ENCODE data around the gene KCTD18. TPM values are rescaled to one million over a fixed set of nuclear protein-coding genes. Genes with fewer than 3 reads are reported as not detected.
A peak's percentile ranks its signal among the peaks of the same experiment; 100 is the strongest.

KCTD18 gene
- total RNA-seq = 11.7 TPM
- long read RNA-seq, transcript KCTD18-202 (7 exons, 2,556 nt) = major isoform, 5 of 7 reads
- long read RNA-seq, partial matches to known transcripts = 1 of 7 reads
- long read RNA-seq, other reads (novel, unspliced or antisense) = 0 of 7 reads

DNA sequence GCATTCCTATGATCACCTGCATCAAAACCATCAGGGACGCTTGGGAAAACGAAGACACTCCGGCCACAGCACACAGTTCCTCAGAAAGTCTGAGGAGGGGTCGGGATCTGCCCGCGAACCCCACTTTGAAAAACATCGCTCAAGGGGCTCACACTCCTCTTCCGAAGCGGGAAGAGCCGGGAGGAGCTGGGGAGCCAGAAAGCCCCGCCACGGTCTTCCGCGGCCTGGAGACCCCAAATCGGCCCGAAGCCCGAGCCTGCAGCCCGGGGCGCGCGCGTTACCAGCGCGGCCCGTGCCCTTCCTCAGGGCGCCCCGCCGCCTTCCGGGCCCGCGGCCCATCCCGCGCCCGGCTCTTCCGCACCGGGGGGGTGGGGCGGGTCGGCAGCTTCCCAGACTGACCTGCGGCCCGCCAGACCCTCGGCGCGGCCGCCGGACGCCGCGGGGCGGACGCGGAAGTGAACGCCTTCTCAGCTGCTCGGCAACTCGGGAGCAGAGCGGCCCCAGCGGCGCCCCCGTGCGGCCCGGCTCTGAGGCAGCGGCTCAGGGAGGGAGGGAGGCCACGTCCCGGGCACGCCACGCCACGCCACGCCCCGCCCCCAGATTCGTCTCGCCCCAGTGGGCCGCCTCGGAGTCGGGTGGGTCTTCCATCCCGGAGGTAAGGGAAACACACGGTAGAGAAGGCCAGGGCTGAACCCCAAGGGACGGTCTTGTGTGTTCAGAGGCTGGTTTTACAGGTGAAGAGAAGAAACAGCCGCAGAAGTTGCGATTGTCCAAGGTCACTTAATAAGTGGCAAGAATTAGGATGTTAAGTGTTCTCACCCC, at the start of gene KCTD18:
KCTD18 (minus strand) TSS at position 457 of the 822 bp plus-strand sequence. CDS start 3,052 bp downstream, outside the sequence.
- peak; percentile 98 for DNase-seq (ENCODE audit: low spot score)

DNA sequence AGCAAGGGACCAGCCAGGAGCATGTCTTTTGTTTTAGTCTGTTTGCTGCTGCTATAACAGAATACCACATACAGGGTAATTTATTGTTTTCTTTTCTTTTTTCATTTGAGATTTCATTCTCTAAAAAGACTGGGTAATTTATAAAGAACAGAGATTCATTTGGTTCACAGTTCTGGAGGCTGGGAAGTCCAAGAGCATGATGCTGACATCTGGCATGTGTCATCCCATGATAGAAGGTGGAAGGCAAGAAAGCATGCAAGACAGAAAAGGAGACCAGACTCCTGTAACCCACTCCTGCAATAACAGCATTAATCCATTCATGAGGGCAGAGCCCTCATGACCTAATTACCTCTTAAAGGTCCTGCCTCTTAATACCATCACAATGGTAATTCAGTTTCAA, 30.9 kb upstream of the KCTD18 start:
- no peak for DNase-seq (ENCODE audit: low spot score)

DNA sequence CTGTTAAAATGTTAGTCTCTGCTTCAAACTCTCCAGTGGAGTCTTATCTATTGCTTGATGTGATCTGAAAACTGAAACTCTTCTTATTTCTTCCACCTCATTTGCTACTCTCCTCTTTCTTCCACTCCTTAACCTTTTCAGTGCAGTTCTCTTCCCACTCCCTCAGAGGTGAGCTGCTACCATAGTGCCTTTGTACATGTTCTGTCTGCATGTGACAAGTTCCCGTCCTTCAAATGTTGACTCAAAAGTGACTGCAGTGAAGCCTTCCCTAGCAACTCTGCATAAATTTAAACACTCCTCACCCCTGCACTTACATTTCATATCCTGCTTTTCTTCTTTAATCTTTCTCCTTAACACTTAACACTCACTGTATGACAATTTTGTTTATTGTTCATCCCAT, 28.3 kb upstream of the KCTD18 start:
- DNase-seq (ENCODE audit: low spot score) = no peak

DNA sequence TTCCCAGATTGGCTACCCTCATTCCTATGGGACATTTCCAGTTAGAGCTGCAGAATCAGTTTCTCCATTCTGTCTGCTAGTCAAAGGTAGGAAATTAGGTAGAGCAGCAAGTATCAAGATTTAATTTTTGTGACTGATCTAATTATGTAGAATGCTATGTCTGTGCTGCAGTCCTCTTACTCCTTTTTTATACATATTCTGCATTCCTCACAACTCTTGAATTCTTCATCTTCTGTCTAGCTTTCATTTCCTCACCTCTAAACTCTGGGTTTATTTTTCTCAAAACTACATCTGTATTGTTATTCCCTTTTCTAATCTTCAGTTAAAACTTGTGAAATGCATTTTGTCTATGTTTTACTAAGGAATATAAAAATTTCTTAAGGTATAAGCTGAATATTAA, 24.7 kb upstream of the KCTD18 start:
- no peak for DNase-seq (ENCODE audit: low spot score)

DNA sequence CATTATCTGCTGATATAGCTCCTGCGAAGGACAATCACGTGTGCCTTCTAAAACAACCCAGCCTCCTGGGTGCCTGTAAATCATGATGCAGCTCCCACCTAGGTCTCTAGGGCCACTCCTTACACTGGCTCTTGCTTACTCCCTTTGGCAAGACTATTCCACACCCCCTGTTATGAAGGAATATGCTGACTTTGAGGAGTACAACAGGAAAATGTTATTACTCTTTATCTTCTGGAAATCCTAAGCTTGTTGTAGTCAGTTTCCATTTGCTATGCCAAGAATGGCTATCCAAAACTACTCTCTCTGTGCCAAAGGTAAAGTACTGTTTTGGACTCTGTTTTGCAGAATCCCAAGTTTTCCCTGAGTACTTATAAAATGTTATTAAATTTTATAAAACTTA, 23.9 kb upstream of the KCTD18 start:
- DNase-seq (ENCODE audit: low spot score) = no peak

DNA sequence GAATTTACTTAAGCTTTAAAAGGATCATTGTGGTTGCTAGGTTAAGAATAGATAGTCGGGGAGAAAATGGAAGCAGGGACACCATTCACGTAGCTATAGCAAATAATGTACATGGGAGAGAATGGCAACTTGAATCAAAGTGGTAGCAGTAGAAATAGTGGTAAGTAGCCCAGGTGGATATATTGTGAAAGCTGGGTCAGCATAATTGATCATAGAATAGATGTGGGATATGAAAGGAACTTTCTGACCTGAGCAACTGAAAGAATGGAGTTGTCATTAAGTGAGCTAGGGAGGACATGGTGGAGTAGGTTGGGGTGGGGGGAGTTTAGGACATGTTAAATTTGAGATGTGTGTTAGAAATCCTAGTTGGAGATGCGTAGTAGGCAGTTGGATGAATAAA, 18.4 kb upstream of the KCTD18 start:
- no peak for DNase-seq (ENCODE audit: low spot score)

DNA sequence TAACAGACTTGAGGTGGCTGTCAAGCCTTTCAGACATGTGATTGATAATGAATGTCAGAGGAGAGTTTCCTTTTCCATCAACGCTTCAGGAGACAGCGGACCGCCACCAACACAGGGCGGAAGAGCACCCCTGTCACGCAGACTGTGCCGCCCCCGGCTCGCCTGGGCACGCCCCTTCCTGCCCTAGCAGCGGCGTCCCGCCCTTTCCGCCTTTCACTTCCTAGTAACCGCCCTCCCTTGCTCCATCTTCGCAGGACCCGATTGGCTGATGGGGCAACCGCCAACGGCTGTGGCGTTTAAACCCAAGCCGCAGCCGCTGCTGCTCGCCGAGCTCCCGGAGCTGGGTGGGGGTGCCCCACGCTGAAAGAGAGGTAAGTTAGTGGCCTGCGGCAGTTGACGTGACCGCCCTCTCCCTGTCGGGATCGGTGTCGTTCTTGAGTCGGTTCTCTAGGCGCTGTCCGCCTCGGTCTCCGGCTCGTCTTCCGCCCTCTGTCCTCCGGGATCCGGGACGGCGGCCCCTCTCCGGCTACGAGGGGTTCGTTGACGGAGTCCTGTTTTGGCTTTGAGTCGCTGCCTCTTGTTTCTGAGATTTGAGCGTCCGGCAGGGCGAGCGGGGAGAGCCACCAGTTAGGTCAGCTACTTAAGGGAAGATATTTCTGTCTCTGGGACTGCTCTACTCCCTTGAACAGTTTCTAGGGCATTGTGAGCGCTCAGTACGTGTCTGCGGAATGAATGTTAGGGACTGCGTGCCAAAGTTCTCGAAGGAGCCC, 16.2 kb upstream of the KCTD18 start, which contains the start of gene SGO2:
SGO2 (plus strand) TSS at position 326 of the 770 bp plus-strand sequence. CDS start 6,769 bp downstream, outside the sequence.
- DNase-seq (ENCODE audit: low spot score) = peak; percentile 98

DNA sequence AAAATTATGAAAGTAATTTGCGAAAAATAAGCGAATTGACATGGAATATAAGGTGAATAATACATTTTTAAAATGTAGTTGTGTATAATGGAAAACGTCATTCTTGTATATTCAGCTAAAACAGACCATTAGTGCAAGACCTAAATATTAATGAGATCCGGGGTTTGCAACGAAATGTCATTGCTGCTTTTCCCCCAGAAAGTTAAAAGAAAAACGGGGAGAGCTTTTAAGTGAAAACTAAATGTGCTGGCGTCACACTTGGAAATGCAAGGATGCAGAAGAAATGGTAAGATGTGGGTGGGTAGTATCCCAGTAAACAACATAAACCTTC, 15.6 kb upstream of the KCTD18 start:
- no peak for DNase-seq (ENCODE audit: low spot score)

DNA sequence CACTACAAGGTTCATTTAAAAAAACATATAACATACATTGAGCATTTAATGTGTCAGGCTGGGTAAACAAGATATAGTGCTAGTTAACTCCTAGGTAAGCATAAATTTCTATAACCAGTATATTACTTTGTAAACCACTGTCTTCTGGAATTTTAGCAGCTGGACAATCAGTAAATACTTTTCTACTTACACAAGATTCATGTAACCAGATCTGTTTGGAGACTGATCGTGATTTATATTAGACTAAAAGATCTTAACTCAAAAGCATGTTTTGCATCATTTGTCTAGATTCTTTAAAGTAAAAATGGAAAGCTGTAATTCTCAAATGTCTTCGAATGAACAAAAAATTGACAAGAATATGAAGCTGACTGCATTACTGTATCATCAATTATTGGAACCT, 15.2 kb upstream of the KCTD18 start:
- no peak for DNase-seq (ENCODE audit: low spot score)

DNA sequence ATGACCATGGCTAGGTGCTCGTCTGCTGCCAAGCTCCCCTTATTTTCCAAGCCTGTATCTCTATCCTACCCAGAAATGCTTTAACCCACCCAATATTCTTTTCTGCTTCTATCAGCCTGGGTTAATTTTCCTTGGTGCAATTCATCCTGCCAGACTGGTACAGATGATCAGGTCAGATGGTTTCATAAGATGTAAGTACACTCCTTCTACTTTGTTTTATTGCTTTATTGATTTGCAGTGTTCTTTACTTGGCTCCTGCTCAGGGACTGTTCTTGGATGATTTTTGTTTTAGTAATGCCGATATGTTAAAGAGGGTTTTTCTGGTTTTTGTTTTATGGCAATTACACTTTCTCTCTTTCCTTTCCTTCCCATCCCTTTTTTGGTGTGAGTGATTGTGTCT, 13.7 kb upstream of the KCTD18 start:
- DNase-seq (ENCODE audit: low spot score) = no peak

DNA sequence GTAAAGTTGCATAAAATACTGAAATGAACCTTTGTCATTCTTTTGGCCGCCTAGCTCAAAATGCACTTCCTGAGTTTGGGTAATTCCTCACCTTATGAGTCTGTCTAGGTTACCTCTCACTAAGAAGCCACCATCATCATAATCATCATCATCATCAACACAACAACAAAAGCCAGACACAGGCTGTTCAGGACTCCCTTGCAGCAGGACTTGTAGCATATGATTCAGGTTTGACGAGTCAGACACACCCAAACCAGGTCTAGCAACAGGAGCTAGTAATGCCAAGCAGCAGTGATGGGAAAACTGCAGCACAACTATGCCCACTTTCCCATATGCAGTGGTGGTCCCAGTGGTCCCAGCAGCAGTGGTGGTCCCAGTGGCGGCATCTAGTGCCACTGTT, 13.3 kb upstream of the KCTD18 start:
- DNase-seq (ENCODE audit: low spot score) = no peak

DNA sequence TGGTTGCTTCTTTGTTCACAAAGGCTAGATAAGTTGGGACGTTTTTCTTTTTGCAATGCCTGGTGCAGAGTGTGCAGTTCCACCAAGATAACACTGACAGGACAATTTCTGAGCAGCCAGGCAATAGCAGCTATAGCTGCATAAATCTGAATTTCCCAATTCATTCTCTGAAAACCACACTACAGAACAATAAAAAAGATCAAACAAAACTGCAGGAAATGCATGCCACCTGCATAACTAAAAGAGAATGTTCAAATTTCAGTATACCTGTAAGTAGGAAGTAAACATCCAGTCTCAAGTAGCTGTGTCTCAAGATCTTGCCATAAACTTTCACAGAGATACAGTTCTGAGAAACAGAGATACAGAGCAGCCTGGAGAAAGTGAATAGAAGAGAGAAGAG, 5.3 kb upstream of the KCTD18 start:
- DNase-seq (ENCODE audit: low spot score) = no peak

DNA sequence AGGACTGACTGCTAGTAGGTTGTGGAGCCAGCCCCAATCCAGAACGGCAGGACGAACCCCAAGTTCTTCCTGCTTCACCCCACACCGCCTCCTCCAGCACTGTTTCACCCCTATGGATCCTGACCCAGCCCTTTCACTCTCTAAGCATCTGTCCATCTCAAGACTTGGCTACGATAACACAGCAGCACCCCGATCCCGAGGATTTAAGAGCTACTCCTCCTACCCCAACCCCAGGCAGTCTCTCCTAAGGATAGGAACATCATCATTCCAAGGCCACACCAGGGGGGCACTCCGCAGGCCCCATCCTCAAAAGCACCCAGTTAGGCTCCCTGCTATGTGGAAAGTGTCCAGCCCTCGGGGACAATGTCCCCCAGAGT, 645 bp downstream of the KCTD18 start:
- no peak for DNase-seq (ENCODE audit: low spot score)

DNA sequence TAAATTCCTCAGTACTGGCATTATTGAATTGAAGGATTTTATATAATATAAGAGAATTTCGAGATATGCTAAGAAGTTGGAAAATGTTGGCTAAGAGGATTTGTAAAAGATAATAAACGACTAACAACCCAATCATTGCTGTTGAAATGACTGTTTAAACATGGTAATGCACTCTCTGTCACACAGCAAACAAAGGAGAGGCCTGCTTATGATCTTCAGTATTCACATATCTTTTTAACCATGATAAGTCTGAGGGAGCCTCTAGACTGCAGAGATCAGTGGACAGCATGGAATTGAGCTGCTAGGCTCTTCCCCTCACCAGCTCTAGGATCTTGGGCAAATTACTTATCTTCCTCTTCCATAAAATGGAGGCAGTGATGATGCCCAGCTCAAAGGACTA, 2.7 kb downstream of the KCTD18 start:
- DNase-seq (ENCODE audit: low spot score) = no peak

DNA sequence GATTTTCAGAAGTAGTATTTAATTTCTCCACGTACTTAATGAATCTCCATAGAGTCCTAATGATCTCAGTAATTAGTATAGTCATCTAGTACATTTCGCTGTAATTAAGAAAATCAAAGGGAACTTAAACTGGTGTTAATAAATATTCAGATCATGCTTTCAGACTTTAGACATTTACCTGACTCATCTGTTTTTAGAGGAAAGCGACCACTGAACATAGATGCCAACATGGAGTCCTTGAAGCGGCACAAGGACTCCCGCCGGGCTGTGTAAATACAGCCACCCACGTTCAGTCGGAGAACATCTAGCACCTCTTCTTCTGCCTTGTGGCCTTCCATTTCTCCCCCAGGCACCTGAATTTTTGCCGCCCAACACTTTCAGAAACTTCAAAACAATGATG, 3.2 kb downstream of the KCTD18 start:
- no peak for DNase-seq (ENCODE audit: low spot score)

DNA sequence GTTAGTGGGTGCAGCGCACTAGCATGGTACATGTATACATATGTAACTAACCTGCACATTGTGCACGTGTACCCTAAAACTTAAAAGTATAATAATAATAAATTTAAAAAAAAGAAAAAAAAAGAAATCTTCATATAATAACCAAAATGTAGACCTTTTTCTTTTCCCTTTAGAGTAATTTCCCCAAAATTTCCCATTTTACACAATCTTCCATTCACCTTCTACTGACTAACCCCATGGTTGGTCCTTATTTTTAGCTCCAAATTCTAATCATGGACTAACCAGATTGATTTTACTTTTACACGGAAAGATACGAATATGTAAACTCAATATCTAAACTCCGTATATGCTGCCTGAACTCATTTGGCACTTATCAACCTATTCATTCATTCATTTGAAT, 7.7 kb downstream of the KCTD18 start:
- no peak for DNase-seq (ENCODE audit: low spot score)

DNA sequence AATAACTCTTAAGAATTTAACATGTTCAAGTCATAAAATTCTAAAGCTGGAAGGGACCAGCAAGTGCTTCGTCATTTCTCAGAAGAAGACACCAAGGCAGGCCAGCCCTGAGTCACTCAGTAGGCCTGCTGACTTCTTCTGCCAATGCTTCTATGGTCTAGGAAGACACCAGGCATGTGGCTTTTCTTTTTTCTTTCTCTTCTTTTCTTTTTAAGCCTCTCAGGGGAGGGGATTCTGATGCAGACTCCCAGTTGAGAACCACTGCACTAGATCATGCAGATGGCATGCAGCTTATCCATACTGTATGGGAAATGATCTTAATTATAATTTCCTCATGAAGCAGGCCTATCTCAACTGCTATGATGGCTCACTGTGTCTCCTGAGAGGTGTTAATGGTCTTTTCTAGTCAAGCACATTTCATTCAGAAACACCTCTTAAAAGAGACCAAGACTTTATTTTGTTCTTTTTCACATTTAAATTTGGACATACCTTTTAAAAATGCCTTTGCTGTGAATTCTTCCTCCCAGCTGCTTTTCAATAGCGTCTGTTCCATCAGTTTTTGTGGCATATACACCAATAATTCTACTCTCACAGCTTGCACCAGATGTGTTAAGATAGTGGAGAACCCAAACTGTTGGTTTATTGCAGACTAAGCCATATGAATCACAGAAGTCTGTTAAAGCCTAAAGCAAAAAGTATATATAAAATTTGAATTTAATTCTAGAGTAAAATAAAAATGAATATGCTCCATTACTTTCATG, 11.3 kb downstream of the KCTD18 start:
- DNase-seq (ENCODE audit: low spot score) = no peak

DNA sequence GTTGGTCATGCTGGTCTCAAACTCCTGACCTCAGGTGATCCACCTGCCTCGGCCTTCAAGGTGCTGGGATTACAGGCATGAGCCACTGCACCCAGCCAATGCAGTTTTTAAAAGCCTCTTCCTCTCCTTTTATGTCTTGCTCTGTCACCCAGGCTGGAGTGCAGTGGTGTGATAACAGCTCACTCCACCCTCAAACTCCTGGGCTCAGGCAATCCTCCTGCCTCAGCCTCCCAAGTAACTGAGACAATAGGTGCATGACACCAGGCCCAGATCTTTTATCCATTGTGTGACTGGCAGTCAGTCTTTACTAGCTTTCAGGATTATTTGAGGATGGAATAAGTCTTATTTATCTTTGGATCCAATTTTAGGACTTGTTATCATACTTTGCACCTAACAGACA, 13.2 kb downstream of the KCTD18 start:
- no peak for DNase-seq (ENCODE audit: low spot score)

DNA sequence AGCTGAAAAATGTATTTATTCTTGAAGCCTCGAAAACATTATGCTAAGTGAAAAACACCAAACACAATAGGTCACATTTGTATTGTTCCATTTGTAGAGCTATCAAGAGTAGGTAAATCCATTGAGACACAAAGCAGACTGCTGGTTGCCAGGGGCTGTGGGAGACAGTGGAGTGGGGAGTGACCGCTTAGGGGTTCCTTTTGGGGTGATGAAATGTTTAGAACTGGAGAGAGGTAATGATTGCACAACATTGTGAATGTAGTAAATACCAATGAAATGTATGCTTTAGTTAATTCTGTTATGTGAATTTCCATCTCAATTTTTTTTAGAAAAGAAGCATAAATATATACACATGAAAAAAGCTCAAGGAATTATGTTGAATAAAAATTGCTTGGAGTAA, 15.8 kb downstream of the KCTD18 start:
- DNase-seq (ENCODE audit: low spot score) = no peak

DNA sequence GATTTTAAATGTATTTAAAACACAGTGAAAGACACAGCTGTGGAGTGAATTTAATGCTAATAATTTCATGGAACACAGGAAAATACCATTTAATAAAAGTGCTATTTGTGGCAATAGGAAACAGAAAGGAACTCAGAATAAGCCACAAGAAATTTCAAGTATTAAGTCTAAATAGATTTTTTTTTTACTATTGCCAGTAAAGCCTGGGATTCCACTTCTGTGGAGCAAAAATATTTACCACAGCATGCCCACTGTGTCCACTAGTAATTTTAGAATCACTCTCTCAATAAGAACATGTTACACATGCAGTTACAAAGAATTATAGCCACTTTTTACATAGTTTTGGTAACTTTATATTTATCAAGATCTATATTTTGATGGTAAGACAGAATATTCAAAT, 17.2 kb downstream of the KCTD18 start:
- no peak for DNase-seq (ENCODE audit: low spot score)

DNA sequence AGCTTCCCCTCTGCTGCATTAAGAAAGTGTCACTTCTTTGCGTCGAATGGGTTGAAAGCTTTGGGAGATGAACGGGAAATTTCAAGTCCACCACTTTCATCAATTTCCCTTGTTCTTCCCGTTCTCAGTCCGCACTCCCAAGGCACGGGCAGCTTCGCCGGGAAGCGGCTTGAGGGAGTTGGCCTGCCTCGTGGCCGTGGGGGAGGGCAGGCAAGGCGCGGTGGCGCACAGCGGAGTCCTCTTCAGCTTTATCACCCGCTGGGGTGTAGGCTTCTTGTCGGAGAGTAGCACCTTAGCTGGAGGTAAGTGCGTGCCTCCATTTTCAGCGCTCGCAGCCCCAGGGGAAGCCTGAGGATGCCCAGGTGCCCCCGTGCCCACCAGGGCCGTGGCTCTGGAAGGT, 19.9 kb downstream of the KCTD18 start:
- peak; percentile 89 for DNase-seq (ENCODE audit: low spot score)

DNA sequence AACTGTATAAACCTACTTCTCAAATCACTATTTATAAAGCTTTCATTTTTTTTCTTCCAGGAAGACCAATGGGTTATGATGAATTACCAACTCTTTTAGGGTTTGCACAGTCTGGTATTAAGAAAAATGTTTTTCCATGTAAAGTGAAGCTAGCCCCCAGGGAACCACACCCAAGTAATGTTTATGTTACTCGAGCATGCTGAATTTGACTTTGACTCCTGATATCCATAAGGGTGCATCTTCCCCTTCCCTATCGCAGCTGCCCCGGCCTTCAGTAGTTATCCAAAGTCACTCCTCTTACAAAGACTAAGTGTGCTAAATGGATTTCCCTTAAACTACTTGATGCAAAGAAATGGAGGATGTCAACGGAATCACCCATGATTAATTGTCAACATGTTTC, 21.7 kb downstream of the KCTD18 start:
- DNase-seq (ENCODE audit: low spot score) = no peak
